Stimulated activated CD4-positive, alpha-beta T cell treated with anti-CD3 and anti-CD28 coated beads, TNF-alpha, amount 100 ng/mL, for 1 hour (primary cell): ENCODE data around the gene DRD1.

ENCODE experiments used
- DNase-seq, 3 donors: peaks; one replicate each; pipeline ENCODE4 v3.0.0-alpha.2; 2020; ENCODE audit warnings: low read depth in 3 of 3, low spot score in 1 of 3

The DRD1 gene

GRCh38 chr5:175444060-175444904 lies at the start of gene DRD1:
Gene DRD1 (minus strand): TSS chr5:175444182. CDS start chr5:175443099, 1,083 bp downstream.
- DNase-seq = peak in 2 of 3 donors; percentile 7 to 57

GRCh38 chr5:175493726-175494125 lies 49.7 kb upstream of the DRD1 start:
- DNase-seq = no peak

GRCh38 chr5:175493260-175493659 lies 49.3 kb upstream of the DRD1 start:
- no peak for DNase-seq

GRCh38 chr5:175491223-175491622 lies 47.2 kb upstream of the DRD1 start:
- no peak for DNase-seq

GRCh38 chr5:175489693-175490443 lies 45.9 kb upstream of the DRD1 start:
- no peak for DNase-seq

GRCh38 chr5:175487514-175488222 lies 43.7 kb upstream of the DRD1 start:
- DNase-seq = no peak

GRCh38 chr5:175485631-175486030 lies 41.6 kb upstream of the DRD1 start:
- no peak for DNase-seq

- DNase-seq = no peak
Measured at GRCh38 chr5:175484829-175485228, 40.8 kb upstream of the DRD1 start.

- DNase-seq = no peak
Measured at GRCh38 chr5:175484322-175484721, 40.3 kb upstream of the DRD1 start.

GRCh38 chr5:175483337-175483736 lies 39.4 kb upstream of the DRD1 start:
- DNase-seq = no peak

GRCh38 chr5:175479125-175479881 lies 35.3 kb upstream of the DRD1 start:
- DNase-seq = no peak

- DNase-seq = peak; percentile 30 to 73 (median 62)
Measured at GRCh38 chr5:175478384-175479124, 34.6 kb upstream of the DRD1 start, which contains the start of gene SFXN1. Gene SFXN1 (plus strand): TSS chr5:175478560. CDS start chr5:175492104, 13,544 bp downstream.

- DNase-seq = no peak
Measured at GRCh38 chr5:175478008-175478383, 34.0 kb upstream of the DRD1 start.

- no peak for DNase-seq
Measured at GRCh38 chr5:175477440-175477839, 33.5 kb upstream of the DRD1 start.

- DNase-seq = no peak
Measured at GRCh38 chr5:175475248-175475647, 31.3 kb upstream of the DRD1 start.

- no peak for DNase-seq
Measured at GRCh38 chr5:175472378-175472777, 28.4 kb upstream of the DRD1 start.

- no peak for DNase-seq
Measured at GRCh38 chr5:175471628-175472027, 27.6 kb upstream of the DRD1 start.

GRCh38 chr5:175471196-175471595 lies 27.2 kb upstream of the DRD1 start:
- DNase-seq = no peak

- DNase-seq = no peak
Measured at GRCh38 chr5:175470781-175471180, 26.8 kb upstream of the DRD1 start.

- DNase-seq = no peak
Measured at GRCh38 chr5:175469916-175470315, 25.9 kb upstream of the DRD1 start.
